ENCODE data around the gene TGM3. TPM values are rescaled to one million over a fixed set of nuclear protein-coding genes. Genes with fewer than 3 reads are reported as not detected.

The TGM3 gene
- total RNA-seq, 1 donor from 2014 or later = not detected

GRCh38 chr20:2292416-2293110 lies 3.2 kb upstream of the TGM3 start:
- H3K36me3 Mint-ChIP-seq (ENCODE audit: low read depth) = no peaks in the 10 kb centered on the region
- H3K4me1 Mint-ChIP-seq (ENCODE audit: low read depth) = peaks cover 8% of the 10 kb centered on the region
- no peak for DNase-seq (ENCODE audit: low spot score)
- no peak overlapping the region for H3K27ac Mint-ChIP-seq
- no peak overlapping the region for H3K4me3 Mint-ChIP-seq (ENCODE audit: low read depth)
- H3K9me3 Mint-ChIP-seq = no peaks in the 10 kb centered on the region
- H3K27me3 Mint-ChIP-seq (ENCODE audit: low read depth) = peaks cover 2% of the 10 kb centered on the region
- intact Hi-C loops (cut with micrococcal nuclease) = no loop called here

- Mint-ChIP-seq H3K4me1 (ENCODE audit: low read depth) (peaks cover 8% of the 10 kb centered on the region), H3K36me3 (ENCODE audit: low read depth) (no peaks in the 10 kb centered on the region), H3K27me3 (ENCODE audit: low read depth) (peaks cover 2% of the 10 kb centered on the region), H3K9me3 (no peaks in the 10 kb centered on the region), H3K4me3 (ENCODE audit: low read depth) (no peak overlapping the region), H3K27ac (no peak overlapping the region)
- DNase-seq (ENCODE audit: low spot score) = no peak
- intact Hi-C loops (cut with micrococcal nuclease) = no loop called here
These were observed 2.3 kb upstream of the TGM3 start for GRCh38 chr20:2293486-2293885.

DNA sequence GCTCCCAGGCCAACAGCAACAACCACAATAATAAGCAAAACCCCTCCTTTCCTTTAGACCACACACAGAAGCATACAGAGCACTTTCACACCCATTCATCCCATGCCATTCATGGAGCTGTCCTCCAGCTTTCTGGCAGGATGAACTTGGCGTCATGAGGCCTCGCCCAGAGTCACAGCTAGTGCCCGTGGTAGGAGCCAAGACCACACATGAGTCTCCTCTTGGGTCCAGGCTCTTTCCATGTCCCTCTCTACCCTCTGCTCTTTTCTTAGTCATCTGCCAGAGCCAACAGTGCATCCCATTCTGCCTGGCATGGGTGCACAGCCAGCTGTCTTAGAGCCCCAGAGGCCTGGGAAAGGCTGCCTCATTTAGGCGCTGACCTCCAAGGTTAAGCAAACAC lies 1.8 kb upstream of the TGM3 start:
- no peak for DNase-seq (ENCODE audit: low spot score)
- intact Hi-C loops (cut with micrococcal nuclease) = no loop called here
- Mint-ChIP-seq H3K9me3 (no peaks in the 10 kb centered on the region), H3K4me1 (ENCODE audit: low read depth) (peaks cover 3% of the 10 kb centered on the region), H3K27ac (no peak overlapping the region), H3K27me3 (ENCODE audit: low read depth) (peaks cover 2% of the 10 kb centered on the region), H3K36me3 (ENCODE audit: low read depth) (no peaks in the 10 kb centered on the region), H3K4me3 (ENCODE audit: low read depth) (no peak overlapping the region)

DNA sequence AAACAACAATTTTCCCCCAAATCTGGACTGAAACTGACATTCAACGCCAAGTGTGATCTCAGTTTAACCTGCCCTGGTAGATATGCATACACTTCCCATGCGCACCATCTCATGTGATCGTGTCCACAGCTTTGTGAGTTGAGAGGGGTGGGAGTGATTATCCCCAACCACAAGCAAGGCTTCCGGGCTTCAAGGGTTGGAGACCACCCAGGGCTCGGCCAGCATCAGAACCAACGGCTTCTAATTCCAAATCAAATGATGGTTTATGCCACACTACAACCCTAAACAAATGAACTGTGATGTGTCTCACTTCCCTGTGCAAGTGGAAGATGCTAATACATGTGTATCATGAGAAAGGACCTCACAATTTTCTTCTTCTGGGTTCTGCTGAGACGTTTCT lies 515 bp upstream of the TGM3 start:
- Mint-ChIP-seq H3K36me3 (ENCODE audit: low read depth) (no peaks in the 10 kb centered on the region), H3K4me1 (ENCODE audit: low read depth) (no peaks in the 10 kb centered on the region), H3K9me3 (no peaks in the 10 kb centered on the region), H3K27me3 (ENCODE audit: low read depth) (peaks cover 2% of the 10 kb centered on the region), H3K4me3 (ENCODE audit: low read depth) (no peak overlapping the region), H3K27ac (no peak overlapping the region)
- intact Hi-C loops (cut with micrococcal nuclease) = no loop called here
- no peak for DNase-seq (ENCODE audit: low spot score)

DNA sequence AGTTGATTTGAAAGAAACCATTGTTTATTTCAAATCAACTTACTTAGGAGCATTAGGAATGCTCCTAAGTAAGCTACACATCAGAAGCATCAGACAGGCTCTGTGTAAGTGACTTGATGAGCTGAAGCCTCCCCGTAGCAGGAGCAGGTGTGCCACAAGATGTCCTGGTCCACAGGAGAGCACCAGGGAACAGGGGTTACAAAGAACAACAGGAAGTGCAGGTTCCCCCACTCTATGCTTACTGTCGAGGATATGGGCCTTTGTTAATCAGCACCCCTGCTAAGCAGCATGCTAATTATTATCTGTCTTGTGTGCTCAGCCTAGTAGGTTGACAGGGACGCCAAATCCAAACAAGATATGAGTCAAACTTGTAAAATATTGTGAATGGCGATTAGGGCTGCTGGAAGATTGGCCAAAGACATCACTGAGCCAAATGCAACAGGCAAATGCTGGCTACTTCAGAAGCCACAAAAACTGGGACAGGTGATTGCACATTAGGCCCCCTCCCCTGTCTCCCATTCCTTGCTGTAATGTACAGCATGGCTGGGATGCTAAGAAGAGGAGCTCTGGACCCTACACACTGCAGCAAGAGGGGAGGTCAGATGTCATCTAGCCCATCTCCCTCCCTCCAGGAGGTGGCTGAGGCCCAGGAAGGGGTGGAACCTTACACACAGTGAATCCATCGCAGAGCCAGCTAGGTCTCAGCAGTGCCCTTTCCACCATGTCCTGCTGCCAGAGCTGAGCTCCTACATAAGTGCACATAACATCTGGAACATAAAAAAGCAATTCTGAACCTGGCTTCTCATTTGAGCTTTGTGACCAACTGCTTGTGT lies 939 bp downstream of the TGM3 start:
- no peak overlapping the region for H3K4me3 Mint-ChIP-seq (ENCODE audit: low read depth)
- no peak for DNase-seq (ENCODE audit: low spot score)
- peaks cover 2% of the 10 kb centered on the region for H3K4me1 Mint-ChIP-seq (ENCODE audit: low read depth)
- H3K9me3 Mint-ChIP-seq = no peaks in the 10 kb centered on the region
- peaks cover 2% of the 10 kb centered on the region for H3K27me3 Mint-ChIP-seq (ENCODE audit: low read depth)
- intact Hi-C loops (cut with micrococcal nuclease) = no loop called here
- H3K27ac Mint-ChIP-seq = no peak overlapping the region
- H3K36me3 Mint-ChIP-seq (ENCODE audit: low read depth) = no peaks in the 10 kb centered on the region

DNA sequence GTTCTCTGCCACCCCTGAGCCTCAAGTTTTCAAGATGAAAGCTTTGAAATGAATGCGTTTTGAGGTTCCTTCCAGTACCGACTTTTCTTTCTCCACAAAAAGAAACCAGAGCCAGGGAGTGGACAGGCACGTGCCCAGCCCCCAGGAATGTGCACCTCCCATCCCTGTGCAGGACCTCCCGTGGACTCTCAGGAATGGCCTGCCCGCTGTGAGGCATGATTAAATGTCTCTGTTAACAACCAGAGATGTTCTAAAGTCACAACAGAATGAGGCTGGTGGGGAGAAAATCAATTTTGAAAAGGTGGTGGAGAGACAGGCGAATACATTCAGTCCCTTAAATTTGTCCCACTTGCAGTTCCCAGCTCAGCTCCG lies 1.5 kb downstream of the TGM3 start:
- H3K36me3 Mint-ChIP-seq (ENCODE audit: low read depth) = no peaks in the 10 kb centered on the region
- DNase-seq (ENCODE audit: low spot score) = no peak
- no peaks in the 10 kb centered on the region for H3K9me3 Mint-ChIP-seq
- H3K27me3 Mint-ChIP-seq (ENCODE audit: low read depth) = peaks cover 2% of the 10 kb centered on the region
- peaks cover 2% of the 10 kb centered on the region for H3K4me1 Mint-ChIP-seq (ENCODE audit: low read depth)
- intact Hi-C loops (cut with micrococcal nuclease) = no loop called here
- no peak overlapping the region for H3K27ac Mint-ChIP-seq
- no peak overlapping the region for H3K4me3 Mint-ChIP-seq (ENCODE audit: low read depth)

- Mint-ChIP-seq H3K4me3 (ENCODE audit: low read depth) (no peak overlapping the region), H3K27ac (no peak overlapping the region), H3K9me3 (no peaks in the 10 kb centered on the region), H3K4me1 (ENCODE audit: low read depth) (peaks cover 2% of the 10 kb centered on the region), H3K36me3 (ENCODE audit: low read depth) (no peaks in the 10 kb centered on the region), H3K27me3 (ENCODE audit: low read depth) (peaks cover 3% of the 10 kb centered on the region)
- DNase-seq (ENCODE audit: low spot score) = no peak
- intact Hi-C loops (cut with micrococcal nuclease) = no loop called here
These were observed 2.3 kb downstream of the TGM3 start for GRCh38 chr20:2298116-2298515.

- Mint-ChIP-seq H3K4me1 (ENCODE audit: low read depth) (peaks cover 2% of the 10 kb centered on the region), H3K36me3 (ENCODE audit: low read depth) (no peaks in the 10 kb centered on the region), H3K4me3 (ENCODE audit: low read depth) (no peak overlapping the region), H3K27ac (no peak overlapping the region), H3K9me3 (no peaks in the 10 kb centered on the region), H3K27me3 (ENCODE audit: low read depth) (peaks cover 3% of the 10 kb centered on the region)
- no peak for DNase-seq (ENCODE audit: low spot score)
- intact Hi-C loops (cut with micrococcal nuclease) = no loop called here
These were observed 2.9 kb downstream of the TGM3 start for GRCh38 chr20:2298701-2299100.

DNA sequence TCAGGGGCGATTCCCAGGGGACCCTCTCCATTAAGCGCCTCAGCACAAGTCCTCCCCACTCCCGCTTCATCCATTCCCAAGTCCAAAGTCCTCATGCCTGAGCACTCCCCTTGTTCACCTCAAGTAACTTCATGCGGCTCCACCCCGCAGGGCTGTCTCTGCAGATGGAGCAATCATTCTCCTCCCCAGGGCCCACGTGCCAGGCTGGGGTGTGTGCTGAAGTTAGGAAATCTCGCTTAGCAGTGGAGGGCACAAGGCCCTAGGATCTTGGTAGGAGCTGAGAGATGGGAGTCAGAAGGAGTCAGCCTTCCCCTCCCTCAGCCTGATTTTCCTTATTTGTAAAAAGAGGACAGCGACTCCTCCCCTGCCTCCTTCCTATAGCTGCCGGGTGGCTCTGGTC lies 3.5 kb downstream of the TGM3 start:
- no peak for DNase-seq (ENCODE audit: low spot score)
- intact Hi-C loops (cut with micrococcal nuclease) = no loop called here
- Mint-ChIP-seq H3K27ac (no peak overlapping the region), H3K27me3 (ENCODE audit: low read depth) (peaks cover 3% of the 10 kb centered on the region), H3K4me3 (ENCODE audit: low read depth) (no peak overlapping the region), H3K4me1 (ENCODE audit: low read depth) (peaks cover 2% of the 10 kb centered on the region), H3K36me3 (ENCODE audit: low read depth) (no peaks in the 10 kb centered on the region), H3K9me3 (no peaks in the 10 kb centered on the region)

DNA sequence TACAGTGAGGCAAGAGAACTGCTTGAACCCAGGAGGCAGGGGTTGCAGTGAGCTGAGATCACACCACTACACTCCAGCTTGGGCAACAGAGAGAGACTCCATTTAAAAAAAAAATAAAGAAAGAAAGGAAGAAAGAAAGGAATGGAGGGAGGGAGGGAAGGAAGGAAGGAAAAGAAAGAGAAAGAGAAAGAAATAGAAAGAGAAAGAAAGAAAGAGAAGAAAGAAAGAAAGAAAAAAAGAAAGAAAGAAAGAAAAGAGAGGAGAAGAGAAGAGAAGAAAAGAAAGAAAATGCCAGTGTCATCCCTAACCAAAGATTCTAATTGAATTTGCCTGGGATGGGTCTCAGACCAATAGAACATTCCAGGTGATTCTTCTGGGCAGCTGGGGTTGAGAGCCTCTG lies 4.2 kb downstream of the TGM3 start:
- DNase-seq (ENCODE audit: low spot score) = no peak
- Mint-ChIP-seq H3K27me3 (ENCODE audit: low read depth) (peaks cover 3% of the 10 kb centered on the region), H3K27ac (no peak overlapping the region), H3K36me3 (ENCODE audit: low read depth) (no peaks in the 10 kb centered on the region), H3K4me1 (ENCODE audit: low read depth) (peaks cover 2% of the 10 kb centered on the region), H3K9me3 (no peaks in the 10 kb centered on the region), H3K4me3 (ENCODE audit: low read depth) (no peak overlapping the region)
- intact Hi-C loops (cut with micrococcal nuclease) = no loop called here

DNA sequence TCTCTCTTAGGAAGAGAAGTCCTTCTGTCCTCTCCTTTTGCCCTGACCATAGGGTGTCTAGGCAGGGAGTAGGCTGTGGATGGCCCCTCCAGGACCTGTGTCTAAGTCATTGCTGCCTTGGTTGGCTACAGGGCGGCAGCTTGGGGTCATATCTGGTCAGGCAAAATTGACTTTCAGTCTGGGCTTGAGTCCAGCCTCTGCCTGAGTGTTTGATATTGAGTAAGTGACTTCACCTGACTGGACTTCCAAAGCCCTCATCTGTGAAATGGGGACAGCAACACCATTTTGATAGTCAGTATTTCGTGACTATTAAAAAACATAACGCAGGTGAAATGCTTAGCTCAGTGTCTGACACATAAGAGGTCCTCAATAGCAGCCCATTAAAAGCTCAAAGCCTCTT lies 4.6 kb downstream of the TGM3 start:
- DNase-seq (ENCODE audit: low spot score) = no peak
- Mint-ChIP-seq H3K27me3 (ENCODE audit: low read depth) (peaks cover 3% of the 10 kb centered on the region), H3K36me3 (ENCODE audit: low read depth) (no peaks in the 10 kb centered on the region), H3K27ac (no peak overlapping the region), H3K4me1 (ENCODE audit: low read depth) (peaks cover 2% of the 10 kb centered on the region), H3K9me3 (no peaks in the 10 kb centered on the region), H3K4me3 (ENCODE audit: low read depth) (no peak overlapping the region)
- intact Hi-C loops (cut with micrococcal nuclease) = no loop called here

DNA sequence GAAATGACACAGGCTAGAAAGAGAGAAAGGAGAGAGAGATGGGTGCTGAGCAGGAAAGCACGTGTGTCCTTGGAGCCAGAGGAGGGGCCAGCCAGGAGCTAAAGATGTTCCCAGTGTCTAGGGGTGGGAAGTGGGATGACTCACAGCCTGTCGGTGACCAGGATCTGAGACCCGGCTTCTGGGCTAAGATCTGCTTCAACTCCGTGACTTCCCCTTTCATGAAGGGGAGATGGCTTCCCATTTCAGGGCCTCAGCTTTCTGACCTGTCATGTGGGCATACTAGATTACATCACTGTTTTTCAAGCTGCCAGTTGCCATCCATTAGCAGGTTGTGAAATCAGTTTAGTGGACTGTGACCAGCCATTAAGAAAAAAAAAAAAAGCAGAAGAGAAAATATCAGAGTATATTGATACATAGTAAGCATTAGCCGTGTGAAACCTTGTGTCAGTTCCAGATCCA lies 5.4 kb downstream of the TGM3 start:
- intact Hi-C loops (cut with micrococcal nuclease) = no loop called here
- Mint-ChIP-seq H3K27me3 (ENCODE audit: low read depth) (peaks cover 3% of the 10 kb centered on the region), H3K4me3 (ENCODE audit: low read depth) (no peak overlapping the region), H3K27ac (no peak overlapping the region), H3K4me1 (ENCODE audit: low read depth) (peaks cover 2% of the 10 kb centered on the region), H3K9me3 (no peaks in the 10 kb centered on the region), H3K36me3 (ENCODE audit: low read depth) (no peaks in the 10 kb centered on the region)
- DNase-seq (ENCODE audit: low spot score) = no peak

DNA sequence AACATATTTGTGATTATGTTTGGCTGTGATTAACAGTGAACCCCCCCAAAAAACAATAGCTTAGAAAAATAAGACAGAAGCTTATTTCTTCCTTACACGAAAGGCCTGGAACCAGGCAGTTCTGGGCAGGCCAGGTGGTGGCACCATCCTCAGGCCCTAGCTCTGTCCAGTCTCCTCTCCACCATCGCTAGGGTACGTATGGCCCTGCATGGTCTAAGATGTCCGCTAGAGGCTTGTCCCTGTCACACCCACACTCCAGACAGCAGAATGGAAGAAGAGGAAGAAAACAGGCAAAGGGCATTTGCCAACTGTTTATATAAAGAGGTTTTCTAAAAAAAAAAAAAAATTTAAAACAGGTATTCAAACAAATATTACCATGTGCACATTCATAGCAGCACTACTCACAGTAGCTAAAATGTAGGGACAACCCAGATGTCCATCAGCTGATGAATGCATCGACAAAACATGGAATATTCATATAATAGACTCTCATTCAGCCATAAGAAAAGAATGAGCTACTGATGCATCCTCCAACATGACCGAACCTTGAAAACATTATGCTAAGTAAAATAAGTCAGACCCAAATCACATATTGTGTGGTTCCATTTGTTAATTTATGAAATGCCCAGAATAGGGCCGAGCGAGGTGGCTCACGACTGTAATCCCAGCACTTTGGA lies 6.7 kb downstream of the TGM3 start:
- peaks cover 2% of the 10 kb centered on the region for H3K4me1 Mint-ChIP-seq (ENCODE audit: low read depth)
- H3K27me3 Mint-ChIP-seq (ENCODE audit: low read depth) = peaks cover 3% of the 10 kb centered on the region
- H3K27ac Mint-ChIP-seq = no peak overlapping the region
- no peaks in the 10 kb centered on the region for H3K36me3 Mint-ChIP-seq (ENCODE audit: low read depth)
- intact Hi-C loops (cut with micrococcal nuclease) = no loop called here
- DNase-seq (ENCODE audit: low spot score) = no peak
- no peak overlapping the region for H3K4me3 Mint-ChIP-seq (ENCODE audit: low read depth)
- no peaks in the 10 kb centered on the region for H3K9me3 Mint-ChIP-seq

All from activated T-helper 2 cell treated with anti-CD3 and anti-CD28 coated beads, Interferon-gamma antibody, Interleukin-2, Interleukin-4, amounts not matched to agents 10 μg/mL and 5 μg/mL and 100 μg/mL, durations not matched to agents 14 hours and 24 hours and 36 hours (primary cell).